SK-N-SH treated with all-trans-retinoic acid at 6 μM for 48 hours (cell line): ENCODE data around the gene ATXN2L.
"Not testable (repeated sequence)": the region's sequence is repeated elsewhere in the genome, so short reads cannot be mapped to it uniquely, and the experiment has no call there.

Experiments used
- CSRNP3 ChIP-seq: fragments of 250-450 bp; sonication (Bioruptor Pico); IDR thresholded peaks from 2 replicates; pipeline ENCODE4 v1.5.1; 2021; ENCODE audit warnings: mild to moderate bottlenecking, moderate library complexity
- ESRRG ChIP-seq: fragments of 250-450 bp; sonication (Bioruptor Pico); IDR thresholded peaks from 2 replicates; pipeline ENCODE4 v1.6.1; 2021; ENCODE audit warnings: mild to moderate bottlenecking
- PATZ1 ChIP-seq: fragments of 250-450 bp; sonication (Bioruptor Pico); IDR thresholded peaks from 2 replicates; pipeline ENCODE4 v1.8.0; 2020; ENCODE audit warnings: mild to moderate bottlenecking, moderate library complexity, borderline replicate concordance
- RARB ChIP-seq: fragments of 250-450 bp; sonication (Bioruptor Pico); IDR thresholded peaks from 2 replicates; pipeline ENCODE4 v1.8.0; 2021; ENCODE audit warnings: mild to moderate bottlenecking, moderate library complexity
- TOX ChIP-seq: fragments of 250-450 bp; sonication (Bioruptor Pico); IDR thresholded peaks from 2 replicates; pipeline ENCODE4 v1.8.0; 2021; ENCODE audit warnings: mild to moderate bottlenecking, moderate library complexity, borderline replicate concordance
- TSHZ2 ChIP-seq: fragments of 250-450 bp; sonication (Bioruptor Pico); IDR thresholded peaks from 2 replicates; pipeline ENCODE4 v1.5.0; 2020; ENCODE audit warnings: mild to moderate bottlenecking, moderate library complexity
- ZC3H10 ChIP-seq: fragments of 250-450 bp; sonication (Bioruptor Pico); IDR thresholded peaks from 2 replicates; pipeline ENCODE4 v1.5.1; 2021; ENCODE audit warnings: mild to moderate bottlenecking, moderate library complexity
- TF ChIP-seq, protein P1 (sequence below): fragments of 250-450 bp; sonication (Bioruptor Pico); IDR thresholded peaks from 2 replicates; pipeline ENCODE4 v1.5.1; 2020; ENCODE audit warnings: low read depth, mild to moderate bottlenecking, moderate library complexity

GRCh38 chr16:28807445-28808120 is 15.2 kb upstream of the ATXN2L start:
- TF ChIP-seq CSRNP3, PATZ1, ZC3H10, TOX, ESRRG, TSHZ2, RARB (CRISPR knock-in tag): not testable (repeated sequence)
- TF ChIP-seq, protein P1, sequence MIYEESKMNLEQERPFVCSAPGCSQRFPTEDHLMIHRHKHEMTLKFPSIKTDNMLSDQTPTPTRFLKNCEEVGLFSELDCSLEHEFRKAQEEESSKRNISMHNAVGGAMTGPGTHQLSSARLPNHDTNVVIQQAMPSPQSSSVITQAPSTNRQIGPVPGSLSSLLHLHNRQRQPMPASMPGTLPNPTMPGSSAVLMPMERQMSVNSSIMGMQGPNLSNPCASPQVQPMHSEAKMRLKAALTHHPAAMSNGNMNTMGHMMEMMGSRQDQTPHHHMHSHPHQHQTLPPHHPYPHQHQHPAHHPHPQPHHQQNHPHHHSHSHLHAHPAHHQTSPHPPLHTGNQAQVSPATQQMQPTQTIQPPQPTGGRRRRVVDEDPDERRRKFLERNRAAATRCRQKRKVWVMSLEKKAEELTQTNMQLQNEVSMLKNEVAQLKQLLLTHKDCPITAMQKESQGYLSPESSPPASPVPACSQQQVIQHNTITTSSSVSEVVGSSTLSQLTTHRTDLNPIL (CRISPR knock-in tag): not testable (repeated sequence)
